K562 (cell line): ENCODE results near the gene ZNF407. TPM values are rescaled to one million over a fixed set of nuclear protein-coding genes. Genes with fewer than 3 reads are reported as not detected.

Source experiments
- ATAC-seq: fragments of 200-7000 bp; cut with Tn5 transposase; 3 replicates; pipeline ENCODE4 v1.9.1; 2020; ENCODE audit warnings: moderate library complexity
- BruUV-seq: library from RNA; stranded (reverse); fragments of 400-500 nt; replicated peaks from 2 replicates; lab custom pipeline; 2021; lab: Mats Ljungman, UMichigan
- CTCF ChIA-PET: fragments of 300-600 bp; formaldehyde crosslinking; extraction: SDS; loops from one replicate; lab custom pipeline; 2021; ENCODE audit warnings: low intra/inter-chr PET ratio; lab: Yijun Ruan, JAX
- POLR2A ChIA-PET: fragments of 300-600, 350-650 bp; sonication (Branson Sonifier 250); formaldehyde crosslinking; extraction: SDS; loops from one replicate; lab custom pipeline; 2021; ENCODE audit warnings: antibody characterized with exemption, inconsistent platforms; lab: Yijun Ruan, JAX
- DNase-seq, 4 experiments: peaks; one replicate each; pipeline versions ENCODE4 v3.0.0 to v3.0.0-alpha.2; 2011 to 2018; ENCODE audit warnings: low spot score in 3 of 4, mixed read lengths in 3 of 4; ENCODE audit errors: extremely low read depth in 1 of 4
- FAIRE-seq: peaks from 2 replicates; lab custom pipeline; 2011; peaks lifted over from hg19 to GRCh38; lab: Jason Lieb, UNC
- H2AFZ ChIP-seq: 2 replicates; pipeline ENCODE4 v1.6.0; 2011; ENCODE audit warnings: low read depth, low read length, control low read depth, inconsistent platforms
- H3K27ac ChIP-seq: fragments of 200-600 bp; 3 replicates; pipeline ENCODE4 v1.8.0; 2011; ENCODE audit warnings: low read depth, mild to moderate bottlenecking, control low read depth, inconsistent platforms, low read length, moderate library complexity, mixed read lengths; ENCODE audit errors: extremely low read depth
- H3K27me3 ChIP-seq, 2 experiments: fragments of 300-600 bp in 1 of 2; 2 replicates in 1 of 2; 3 replicates in 1 of 2; pipeline versions ENCODE4 v1.6.0 to v1.8.0; 2011; ENCODE audit warnings: inconsistent platforms in 2 of 2, low read length in 2 of 2, mild to moderate bottlenecking in 1 of 2, mixed read lengths in 1 of 2, moderate library complexity in 1 of 2; ENCODE audit not compliant: control insufficient read depth in 2 of 2, insufficient read depth in 2 of 2
- H3K36me3 ChIP-seq: fragments of 300-600 bp; 3 replicates; pipeline ENCODE4 v1.8.0; 2011; ENCODE audit warnings: mild to moderate bottlenecking, low read length, inconsistent platforms; ENCODE audit not compliant: control insufficient read depth, insufficient read depth
- H3K4me1 ChIP-seq, 2 experiments: fragments of 200-600 bp in 1 of 2; replicated peaks in 1 of 2; 2 replicates in 1 of 2; 3 replicates in 1 of 2; pipeline versions ENCODE4 v1.5.1 to v1.8.0; 2011; ENCODE audit warnings: inconsistent platforms in 2 of 2, low read length in 2 of 2, mild to moderate bottlenecking in 1 of 2, mixed read lengths in 1 of 2, moderate library complexity in 1 of 2; ENCODE audit not compliant: control insufficient read depth in 2 of 2, insufficient read depth in 2 of 2
- H3K4me2 ChIP-seq: 2 replicates; pipeline ENCODE4 v1.6.1; 2011; ENCODE audit warnings: low read length, control low read depth, inconsistent platforms, mixed read lengths; ENCODE audit not compliant: insufficient read depth
- H3K4me3 ChIP-seq: fragments of 200-600 bp; sonication (generic), shearing (Covaris generic); 2 replicates; pipeline ENCODE4 v1.5.1; 2016; ENCODE audit warnings: control low read depth, inconsistent platforms
- H3K79me2 ChIP-seq: fragments of 200-600 bp; 3 replicates; pipeline ENCODE4 v1.8.0; 2011; ENCODE audit warnings: low read length, inconsistent platforms; ENCODE audit not compliant: control insufficient read depth, insufficient read depth
- H3K9ac ChIP-seq, 2 experiments: 2 replicates each; pipeline versions ENCODE4 v1.6.0 to v1.6.1; 2011; ENCODE audit warnings: low read depth in 2 of 2, low read length in 2 of 2, control low read depth in 1 of 2, inconsistent platforms in 1 of 2, mild to moderate bottlenecking in 1 of 2, mixed read lengths in 1 of 2; ENCODE audit not compliant: insufficient read depth in 1 of 2
- H3K9me1 ChIP-seq: one replicate; pipeline ENCODE4 v1.6.0; 2011; ENCODE audit warnings: inconsistent platforms, mild to moderate bottlenecking, low read length, moderate library complexity; ENCODE audit not compliant: control insufficient read depth, insufficient read depth
- H3K9me3 ChIP-seq: replicated peaks from 2 replicates; pipeline ENCODE4 v1.5.1; 2011; ENCODE audit warnings: low read depth, low read length, inconsistent platforms; ENCODE audit not compliant: control insufficient read depth, insufficient read depth
- H4K20me1 ChIP-seq: replicated peaks from 2 replicates; pipeline ENCODE4 v1.6.1; 2011; ENCODE audit warnings: low read length, inconsistent platforms, mixed read lengths; ENCODE audit not compliant: control insufficient read depth, insufficient read depth
- CXXC5 ChIP-seq: fragments of 250-450 bp; sonication (Bioruptor Pico); IDR thresholded peaks from 2 replicates; pipeline ENCODE4 v1.8.0; 2022; ENCODE audit warnings: inconsistent platforms, mild to moderate bottlenecking, moderate library complexity
- ELK1 ChIP-seq: sonication (generic); formaldehyde crosslinking; IDR thresholded peaks from 2 replicates; pipeline ENCODE4 v1.8.1; 2022; ENCODE audit warnings: missing genetic modification reagents
- ZBTB11 ChIP-seq, 3 experiments: fragments of 200-800 bp in 1 of 3; fragments of 250-450 bp in 1 of 3; fragments of 450-650 bp in 1 of 3; sonication (Bioruptor Pico) in 1 of 3; sonication (Bioruptor generic) in 1 of 3; formaldehyde crosslinking in 1 of 3; IDR thresholded peaks; 2 replicates each; pipeline versions ENCODE4 v1.6.1 to v1.8.0; 2016 to 2022; ENCODE audit warnings: mild to moderate bottlenecking in 2 of 3, missing genetic modification characterization in 2 of 3, missing compliant biosample characterization in 1 of 3, moderate library complexity in 1 of 3
- WGBS: fragments of 100-300 bp; shearing (Covaris generic); methylation state at CpG from one replicate; pipeline ENCODE4 v1.1.6; 2016; ENCODE audit warnings: low coverage, mixed read lengths; ENCODE audit not compliant: insufficient coverage; ENCODE audit errors: missing lambda C conversion rate; 5-methylcytosine and 5-hydroxymethylcytosine counted together
- in situ Hi-C: fragments of 300-500 bp; cut with MboI; formaldehyde crosslinking; loops from 4 replicates; pipeline ENCODE4 v1.15.0; 2018; ENCODE audit warnings: inconsistent platforms, mixed read lengths
- intact Hi-C: fragments of 100-400 bp; cut with micrococcal nuclease; formaldehyde crosslinking; loops from 2 replicates; pipeline ENCODE4 v1.14.2; 2022
- polyA plus RNA-seq, 8 experiments: library from polyadenylated mRNA; depleted of rRNA in 4 of 8; stranded (reverse) in 5 of 8; unstranded in 3 of 8; fragments of >200 nt; fragmentation: Nextera tagmentation in 2 of 8; fragmentation: Illumina TruSeq in 1 of 8; extraction: Ambion mirVana in 2 of 8; extraction: Trizol in 1 of 8; gene quantifications; 2 replicates each; pipeline versions ENCODE4 v1.2.1 to v1.2.3, GENCODE V29; 2011 to 2014; ENCODE audit warnings: inconsistent platforms in 1 of 8, missing spikeins in 1 of 8
- total RNA-seq, 7 experiments: library from RNA; depleted of rRNA in 6 of 7; stranded (reverse); fragments of >200 nt in 6 of 7; fragmentation: Illumina TruSeq in 2 of 7; extraction: Trizol in 2 of 7; gene quantifications; 2 replicates each; pipeline versions ENCODE4 v1.2.1 to v1.2.3, GENCODE V29; 2011 to 2021; ENCODE audit warnings: low replicate concordance in 1 of 7

The ZNF407 gene
- total and polyA plus RNA-seq, 9 of the 15 experiments (the other 6 are each of a cell fraction or from before 2014, with no cell fraction given) = 0.21 to 5.4 (median 2.3) TPM

- H3K9me3 ChIP-seq = no peaks in the 10 kb centered on the region
- H3K4me2 ChIP-seq = no peak overlapping the region
- CTCF ChIA-PET = no interaction called here
- FAIRE-seq = no peak
- intact Hi-C loops = no loop called here
- H3K4me3 ChIP-seq = no peak overlapping the region
- H3K79me2 ChIP-seq = peaks cover 34% of the 10 kb centered on the region
- TF ChIP-seq ELK1 (CRISPR knock-in tag) (no peak), CXXC5 (CRISPR knock-in tag) (no peak)
- TF ChIP-seq, all 486 proteins: peak for 0
- Histone ChIP-seq H3K9ac (no peak overlapping the region), H3K27me3 (no peaks in the 10 kb centered on the region), H3K4me1 (peaks cover 4 to 13% of the 10 kb centered on the region in 2 experiments; a peak in 2 of 5 replicates), H3K9me1 (no peaks in the 10 kb centered on the region), H4K20me1 (no peaks in the 10 kb centered on the region), H2AFZ (no peak overlapping the region), H3K27ac (no peak overlapping the region), H3K36me3 (no peaks in the 10 kb centered on the region)
- no peak for ATAC-seq
- BruUV-seq = no TSS peak
- in situ Hi-C loops = no loop called here
- no peak for DNase-seq
- POLR2A ChIA-PET = interaction anchor here (0.5 kb wide), 1 partner anchor 540 kb away, joined by 3 read pairs; no protein-coding TSS in a partner anchor
Observed at GRCh38 chr18:74595431-74595830, 2.2 kb upstream of the ZNF407 start.

GRCh38 chr18:74597034-74597661 is 522 bp upstream of the ZNF407 start:
- Histone ChIP-seq H3K27ac (peak overlapping the region; percentile 92), H3K27me3 (no peaks in the 10 kb centered on the region), H3K4me2 (peak overlapping the region; percentile 84), H3K9me1 (no peaks in the 10 kb centered on the region), H3K9ac (peak overlapping the region; percentile 87 to 95), H3K4me1 (peaks cover 4 to 13% of the 10 kb centered on the region in 2 experiments; a peak in 2 of 5 replicates), H3K79me2 (peaks cover 38% of the 10 kb centered on the region), H3K4me3 (peak overlapping the region; percentile 90), H3K36me3 (no peaks in the 10 kb centered on the region), H4K20me1 (no peaks in the 10 kb centered on the region), H3K9me3 (no peaks in the 10 kb centered on the region), H2AFZ (peak overlapping the region; percentile 96)
- ATAC-seq = peak; percentile 80
- intact Hi-C loops (no loop called here), in situ Hi-C loops (no loop called here)
- no peak for FAIRE-seq
- DNase-seq = peak; percentile 47 to 68 (median 53)
- TSS peak; percentile 58 for BruUV-seq
- WGBS = 0% methylated on average over 19 of the region's 41 CpGs
- ChIA-PET CTCF (no interaction called here), POLR2A (no interaction called here)
- peak in 1 of 3 experiments; percentile 53; a peak in 1 of 6 replicates for TF ChIP-seq ZBTB11 (CRISPR knock-in tag; IDR thresholded peaks at IDR 0.05)
